ENCODE results near the gene BDH1. TPM values are rescaled to one million over a fixed set of nuclear protein-coding genes. Genes with fewer than 3 reads are reported as not detected.
"Not testable (repeated sequence)": the region's sequence is repeated elsewhere in the genome, so short reads cannot be mapped to it uniquely, and the experiment has no call there.

BDH1 gene
- total and polyA plus RNA-seq, 7 donors: 2.3 to 138 (median 16.8) TPM

GRCh38 chr3:197520311-197521276 is 35.2 kb downstream of the BDH1 start:
- Histone ChIP-seq H3K36me3 (no peaks in the 10 kb centered on the region), H3K4me1 (no peaks in the 10 kb centered on the region), H3K27ac (peak overlapping the region in 1 of 4 donors; percentile 12), H3K9me3 (no peaks in the 10 kb centered on the region), H3K4me3 (no peak overlapping the region), H3K27me3 (no peaks in the 10 kb centered on the region)
- 18 to 60% methylated on average over 31 of the region's 31 CpGs for WGBS, 2 donors
- intact Hi-C loops (cut with DNase I): no loop called here
- DNase-seq: no peak
- peak in 1 of 2 donors; percentile 30 for TF ChIP-seq POLR2A (IDR thresholded peaks at IDR 0.05)
- no peak for TF ChIP-seq CTCF (IDR thresholded peaks at IDR 0.05)

- Histone ChIP-seq H3K4me3 (no peak overlapping the region), H3K27ac (no peak overlapping the region), H3K27me3 (no peaks in the 10 kb centered on the region), H3K36me3 (no peaks in the 10 kb centered on the region), H3K4me1 (no peaks in the 10 kb centered on the region), H3K9me3 (no peaks in the 10 kb centered on the region)
- WGBS, 2 donors: 75 to 90% methylated on average over 18 of the region's 18 CpGs
- TF ChIP-seq POLR2A (IDR thresholded peaks at IDR 0.05): no peak
- no peak for TF ChIP-seq CTCF (IDR thresholded peaks at IDR 0.05)
- TF ChIP-seq POLR2AphosphoS5 (IDR thresholded peaks at IDR 0.05): no peak
- no peak for TF ChIP-seq EP300 (IDR thresholded peaks at IDR 0.05)
- DNase-seq: no peak
- intact Hi-C loops (cut with DNase I): loop anchor here (10.0 kb wide), 1 partner anchor 295 kb away; no protein-coding TSS in a partner anchor
Measured at GRCh38 chr3:197519801-197520211, 36.0 kb downstream of the BDH1 start.

GRCh38 chr3:197518881-197519421 is 36.8 kb downstream of the BDH1 start:
- no peak overlapping the region for H3K27ac ChIP-seq
- WGBS, 2 donors: 78 to 86% methylated on average over 6 of the region's 6 CpGs
- no peaks in the 10 kb centered on the region for H3K9me3 ChIP-seq
- intact Hi-C loops (cut with DNase I): loop anchor here (10.0 kb wide), 1 partner anchor 294 kb away; no protein-coding TSS in a partner anchor
- no peaks in the 10 kb centered on the region for H3K4me1 ChIP-seq
- no peaks in the 10 kb centered on the region for H3K27me3 ChIP-seq
- DNase-seq: no peak
- no peak overlapping the region for H3K4me3 ChIP-seq
- H3K36me3 ChIP-seq: no peaks in the 10 kb centered on the region
- TF ChIP-seq POLR2A (IDR thresholded peaks at IDR 0.05) (no peak), CTCF (IDR thresholded peaks at IDR 0.05) (no peak), POLR2AphosphoS5 (IDR thresholded peaks at IDR 0.05) (no peak), EP300 (IDR thresholded peaks at IDR 0.05) (no peak)

- H3K9me3 ChIP-seq, DNase-seq, H3K4me3 ChIP-seq, H3K27me3 ChIP-seq, H3K27ac ChIP-seq, H3K36me3 ChIP-seq, H3K4me1 ChIP-seq: not testable (repeated sequence)
- WGBS, 2 donors: 68 to 71% methylated on average over 10 of the region's 10 CpGs
- intact Hi-C loops (cut with DNase I): loop anchor here (10.0 kb wide), 1 partner anchor 293 kb away; no protein-coding TSS in a partner anchor
Measured at GRCh38 chr3:197517922-197518683, 37.7 kb downstream of the BDH1 start.

- not testable (repeated sequence) for H3K9me3 ChIP-seq, H3K27ac ChIP-seq, DNase-seq, H3K27me3 ChIP-seq, H3K36me3 ChIP-seq, H3K4me1 ChIP-seq, H3K4me3 ChIP-seq
- intact Hi-C loops (cut with DNase I): loop anchor here (10.0 kb wide), 1 partner anchor 292 kb away; no protein-coding TSS in a partner anchor
- WGBS, 2 donors: 58 to 80% methylated on average over 12 of the region's 12 CpGs
Measured at GRCh38 chr3:197516890-197517606, 38.7 kb downstream of the BDH1 start.
